Upper lobe of left lung (tissue), 6 donors: Measurements from ENCODE around the gene PARN. TPM values are rescaled to one million over a fixed set of nuclear protein-coding genes. Genes with fewer than 3 reads are reported as not detected.

Experiments
- ATAC-seq, 2 donors: fragments of 200-7000 bp; cut with Tn5 transposase; one replicate each; pipeline ENCODE4 v1.9.1; 2022; ENCODE audit warnings: mild to moderate bottlenecking in 2 of 2, moderate library complexity in 2 of 2; ENCODE audit not compliant: low FRiP score in 2 of 2
- DNase-seq, 2 donors: peaks; one replicate each; pipeline ENCODE4 v3.0.0-alpha.2; 2019 to 2020
- H3K27ac ChIP-seq, 4 donors: fragments of 200-600 bp; sonication (generic); one replicate each; pipeline ENCODE4 v1.5.1; 2016 to 2019
- H3K27me3 ChIP-seq, 4 donors: fragments of 200-600 bp; sonication (generic); one replicate each; pipeline ENCODE4 v1.5.1; 2017 to 2019
- H3K36me3 ChIP-seq, 4 donors: fragments of 200-600 bp; sonication (generic); one replicate each; pipeline ENCODE4 v1.5.1; 2016 to 2019
- H3K4me1 ChIP-seq, 4 donors: fragments of 200-600 bp; sonication (generic); one replicate each; pipeline ENCODE4 v1.5.1; 2018 to 2019
- H3K4me3 ChIP-seq, 4 donors: fragments of 200-600 bp; sonication (generic); one replicate each; pipeline ENCODE4 v1.5.1; 2017 to 2019; ENCODE audit warnings: mild to moderate bottlenecking in 2 of 4, moderate library complexity in 1 of 4
- H3K9me3 ChIP-seq, 4 donors: fragments of 200-600 bp; sonication (generic); one replicate each; pipeline ENCODE4 v1.5.1; 2018 to 2019
- EP300 ChIP-seq, 4 donors: sonication (generic); formaldehyde crosslinking; IDR thresholded peaks; one replicate each; pipeline ENCODE4 v1.5.1; 2017; ENCODE audit warnings: antibody characterized with exemption in 4 of 4, control low read depth in 2 of 4
- POLR2A ChIP-seq, 4 donors: fragments of 450-650 bp; IDR thresholded peaks; one replicate each; pipeline ENCODE4 v1.5.1; 2016 to 2017; ENCODE audit warnings: antibody characterized with exemption in 4 of 4, mild to moderate bottlenecking in 2 of 4
- POLR2AphosphoS5 ChIP-seq, 2 donors: sonication (generic); formaldehyde crosslinking; IDR thresholded peaks; one replicate each; pipeline ENCODE4 v1.5.1; 2017; ENCODE audit warnings: antibody characterized with exemption in 2 of 2
- WGBS, 2 donors: methylation state at CpG; one replicate each; pipeline ENCODE4 v1.1.5; 2017 to 2018; 5-methylcytosine and 5-hydroxymethylcytosine counted together
- total RNA-seq, 6 donors: library from RNA; depleted of rRNA in 4 of 6; stranded (reverse); fragments of >200 nt in 4 of 6; gene quantifications; one replicate each; pipeline versions ENCODE4 v1.1.0 to v1.2.1, GENCODE V29; 2016 to 2021
- TF ChIP-seq, protein P1 (sequence below), 6 experiments: fragments of 450-650 bp in 4 of 6; fragments of 200-600 bp in 2 of 6; sonication (generic) in 2 of 6; IDR thresholded peaks; one replicate each; pipeline ENCODE4 v1.5.1; 2016 to 2019; ENCODE audit warnings: antibody characterized with exemption in 6 of 6
- donor health status: DM: no; HTN: no; CAD: no; lungs with moderate emphysema.
- donor health status: DM: no; HTN: yes; CAD: no; lungs with severe emphysema.

Gene PARN
- total RNA-seq, 6 donors from 2014 or later: 25.6 to 133 (median 37.3) TPM

DNA sequence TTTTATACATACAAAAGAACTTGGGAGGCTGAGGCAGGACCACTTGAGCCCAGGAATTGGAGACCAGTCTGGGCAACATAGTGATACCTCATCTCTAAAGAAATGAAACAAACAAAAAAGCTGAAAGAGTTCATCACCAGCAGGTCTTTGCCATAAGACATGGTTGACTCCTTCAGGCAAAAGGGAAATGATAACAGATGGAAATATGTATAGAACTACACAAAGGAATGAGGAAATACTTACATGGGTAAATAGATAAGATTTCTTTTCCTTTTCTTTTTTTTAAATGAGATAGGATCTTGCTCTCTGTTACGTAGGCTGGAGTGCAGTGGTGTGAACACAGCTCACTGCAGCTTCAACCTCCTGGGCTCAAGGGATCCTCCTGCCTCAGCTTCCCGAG, 165.3 kb downstream of the PARN start:
- no peak for ATAC-seq
- 86 to 88% methylated on average over 2 of the region's 2 CpGs for WGBS, 2 donors
- Histone ChIP-seq H3K4me1 (no peaks in the 10 kb centered on the region), H3K27ac (no peak overlapping the region), H3K27me3 (no peaks in the 10 kb centered on the region), H3K4me3 (no peak overlapping the region), H3K36me3 (no peaks in the 10 kb centered on the region), H3K9me3 (peaks cover 0 to 10% (median 7%) of the 10 kb centered on the region in 4 donors)
- TF ChIP-seq POLR2A (IDR thresholded peaks at IDR 0.05) (no peak), EP300 (IDR thresholded peaks at IDR 0.05) (no peak), POLR2AphosphoS5 (IDR thresholded peaks at IDR 0.05) (no peak)
- TF ChIP-seq, protein P1, sequence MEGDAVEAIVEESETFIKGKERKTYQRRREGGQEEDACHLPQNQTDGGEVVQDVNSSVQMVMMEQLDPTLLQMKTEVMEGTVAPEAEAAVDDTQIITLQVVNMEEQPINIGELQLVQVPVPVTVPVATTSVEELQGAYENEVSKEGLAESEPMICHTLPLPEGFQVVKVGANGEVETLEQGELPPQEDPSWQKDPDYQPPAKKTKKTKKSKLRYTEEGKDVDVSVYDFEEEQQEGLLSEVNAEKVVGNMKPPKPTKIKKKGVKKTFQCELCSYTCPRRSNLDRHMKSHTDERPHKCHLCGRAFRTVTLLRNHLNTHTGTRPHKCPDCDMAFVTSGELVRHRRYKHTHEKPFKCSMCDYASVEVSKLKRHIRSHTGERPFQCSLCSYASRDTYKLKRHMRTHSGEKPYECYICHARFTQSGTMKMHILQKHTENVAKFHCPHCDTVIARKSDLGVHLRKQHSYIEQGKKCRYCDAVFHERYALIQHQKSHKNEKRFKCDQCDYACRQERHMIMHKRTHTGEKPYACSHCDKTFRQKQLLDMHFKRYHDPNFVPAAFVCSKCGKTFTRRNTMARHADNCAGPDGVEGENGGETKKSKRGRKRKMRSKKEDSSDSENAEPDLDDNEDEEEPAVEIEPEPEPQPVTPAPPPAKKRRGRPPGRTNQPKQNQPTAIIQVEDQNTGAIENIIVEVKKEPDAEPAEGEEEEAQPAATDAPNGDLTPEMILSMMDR (IDR thresholded peaks at IDR 0.05): no peak
- DNase-seq: no peak

DNA sequence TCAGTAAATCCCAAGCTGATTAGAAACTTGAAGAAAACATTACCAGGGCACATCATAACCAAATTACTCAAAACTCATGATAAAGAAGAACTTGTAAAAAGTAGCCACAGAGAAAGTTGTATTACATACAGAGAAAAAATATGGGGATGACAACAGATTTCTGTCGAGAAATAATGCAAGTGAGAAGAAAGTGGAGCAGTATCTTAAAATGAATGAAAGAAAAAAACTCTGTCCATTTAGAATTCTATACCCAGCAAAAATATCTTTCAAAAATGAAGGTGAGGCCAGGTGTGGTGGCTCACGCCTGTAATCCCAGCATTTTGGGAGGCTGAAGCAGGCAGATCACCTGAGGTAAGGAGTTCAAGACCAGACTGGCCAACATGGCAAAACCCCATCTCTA, 165.9 kb downstream of the PARN start:
- 95 to 97% methylated on average over 2 of the region's 2 CpGs for WGBS, 2 donors
- Histone ChIP-seq H3K36me3 (no peaks in the 10 kb centered on the region), H3K9me3 (peaks cover 0 to 10% (median 7%) of the 10 kb centered on the region in 4 donors), H3K4me3 (no peak overlapping the region), H3K27me3 (no peaks in the 10 kb centered on the region), H3K4me1 (no peaks in the 10 kb centered on the region), H3K27ac (no peak overlapping the region)
- TF ChIP-seq, protein P1 (IDR thresholded peaks at IDR 0.05): no peak
- no peak for DNase-seq
- ATAC-seq: no peak

DNA sequence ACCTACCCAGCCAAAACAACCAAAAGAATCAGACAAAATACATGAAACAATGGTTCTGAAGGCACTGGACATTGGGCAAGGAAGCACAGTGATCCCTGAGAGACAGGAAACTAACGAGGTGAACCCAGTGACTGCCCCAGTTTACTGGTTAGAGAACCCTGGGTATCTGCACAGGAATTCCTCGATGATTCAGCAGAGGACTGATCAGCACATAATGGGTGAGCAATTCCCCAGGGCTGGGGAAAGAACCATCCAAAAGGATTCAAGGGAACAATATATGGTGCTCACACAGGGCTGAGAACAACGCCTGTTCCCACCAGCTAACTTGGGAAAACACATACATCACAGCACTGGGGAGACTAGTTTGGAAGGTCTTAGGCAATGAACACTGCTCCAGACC, 167.2 kb downstream of the PARN start:
- Histone ChIP-seq H3K9me3 (peaks cover 0 to 10% (median 7%) of the 10 kb centered on the region in 4 donors), H3K27me3 (no peaks in the 10 kb centered on the region), H3K4me3 (no peak overlapping the region), H3K36me3 (no peaks in the 10 kb centered on the region), H3K4me1 (no peaks in the 10 kb centered on the region), H3K27ac (no peak overlapping the region)
- ATAC-seq: no peak
- WGBS, 2 donors: 92 to 100% methylated on average over 3 of the region's 3 CpGs
- TF ChIP-seq POLR2AphosphoS5 (IDR thresholded peaks at IDR 0.05) (no peak), POLR2A (IDR thresholded peaks at IDR 0.05) (no peak), EP300 (IDR thresholded peaks at IDR 0.05) (no peak)
- TF ChIP-seq, protein P1 (IDR thresholded peaks at IDR 0.05): no peak
- DNase-seq: no peak

DNA sequence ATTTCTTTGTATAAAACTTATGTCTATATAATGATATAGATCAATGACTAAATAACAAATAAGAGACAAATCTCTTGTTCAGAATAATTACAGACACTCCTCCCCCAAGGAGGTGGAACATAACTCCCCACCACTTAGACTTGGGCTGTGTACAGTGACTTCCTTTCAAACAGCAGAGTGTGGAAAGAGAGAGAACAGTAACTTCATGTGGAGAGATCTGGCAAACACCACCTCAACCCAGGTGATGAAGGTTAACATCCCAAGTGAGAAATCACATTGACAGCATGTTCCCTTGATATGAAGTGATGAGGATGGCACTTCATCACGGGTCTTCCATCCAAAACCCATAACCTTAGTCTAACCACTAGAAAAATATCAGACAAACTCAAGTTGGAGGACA, 169.3 kb downstream of the PARN start:
- Histone ChIP-seq H3K36me3 (no peaks in the 10 kb centered on the region), H3K4me1 (no peaks in the 10 kb centered on the region), H3K27ac (no peak overlapping the region), H3K4me3 (no peak overlapping the region), H3K9me3 (peaks cover 0 to 10% (median 7%) of the 10 kb centered on the region in 4 donors), H3K27me3 (no peaks in the 10 kb centered on the region)
- no peak for ATAC-seq
- no peak for DNase-seq
- TF ChIP-seq EP300 (IDR thresholded peaks at IDR 0.05): no peak
- TF ChIP-seq, protein P1 (IDR thresholded peaks at IDR 0.05): no peak
- no peak for TF ChIP-seq POLR2A (IDR thresholded peaks at IDR 0.05)
- TF ChIP-seq POLR2AphosphoS5 (IDR thresholded peaks at IDR 0.05): no peak
- 95 to 100% methylated on average over 1 of the region's 1 CpG for WGBS, 2 donors

DNA sequence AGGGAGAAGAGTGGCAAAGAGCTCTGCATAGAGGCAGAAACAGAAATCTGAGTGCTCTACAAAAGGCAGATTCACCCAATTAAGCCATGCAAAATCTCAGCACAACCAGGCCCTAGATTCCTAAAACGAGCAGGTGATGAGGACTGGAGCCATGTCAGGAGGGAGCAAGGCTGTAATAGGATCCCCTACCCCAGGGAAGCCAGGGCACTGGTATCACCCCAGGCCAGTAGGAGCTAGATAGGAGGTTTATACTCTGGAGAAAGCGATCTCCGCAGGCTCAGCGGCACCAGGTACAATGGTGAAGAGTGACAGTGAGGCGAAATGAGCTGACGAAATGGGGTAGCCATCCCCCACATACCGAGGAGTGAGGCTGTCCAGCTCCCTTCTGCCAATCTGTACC, 171.5 kb downstream of the PARN start:
- no peak for TF ChIP-seq EP300 (IDR thresholded peaks at IDR 0.05)
- H3K27me3 ChIP-seq: no peaks in the 10 kb centered on the region
- H3K4me1 ChIP-seq: peaks cover 0 to 2% (median 0%) of the 10 kb centered on the region in 4 donors
- H3K4me3 ChIP-seq: no peak overlapping the region
- H3K27ac ChIP-seq: no peak overlapping the region
- H3K36me3 ChIP-seq: no peaks in the 10 kb centered on the region
- no peaks in the 10 kb centered on the region for H3K9me3 ChIP-seq
- DNase-seq: no peak
- ATAC-seq: no peak
- 89 to 95% methylated on average over 3 to 6 of the region's 7 CpGs for WGBS, 2 donors
